GM12873 (cell line): ENCODE measurements around the gene PHF14.

Experiments
- TF ChIP-seq, protein P1 (sequence below): IDR thresholded peaks from 2 replicates; pipeline ENCODE4 v1.5.1; 2012; ENCODE audit warnings: low read depth, mild to moderate bottlenecking, moderate library complexity, low read length, control low read depth; ENCODE audit not compliant: insufficient read depth; ENCODE audit errors: missing control alignments

PHF14 gene

DNA sequence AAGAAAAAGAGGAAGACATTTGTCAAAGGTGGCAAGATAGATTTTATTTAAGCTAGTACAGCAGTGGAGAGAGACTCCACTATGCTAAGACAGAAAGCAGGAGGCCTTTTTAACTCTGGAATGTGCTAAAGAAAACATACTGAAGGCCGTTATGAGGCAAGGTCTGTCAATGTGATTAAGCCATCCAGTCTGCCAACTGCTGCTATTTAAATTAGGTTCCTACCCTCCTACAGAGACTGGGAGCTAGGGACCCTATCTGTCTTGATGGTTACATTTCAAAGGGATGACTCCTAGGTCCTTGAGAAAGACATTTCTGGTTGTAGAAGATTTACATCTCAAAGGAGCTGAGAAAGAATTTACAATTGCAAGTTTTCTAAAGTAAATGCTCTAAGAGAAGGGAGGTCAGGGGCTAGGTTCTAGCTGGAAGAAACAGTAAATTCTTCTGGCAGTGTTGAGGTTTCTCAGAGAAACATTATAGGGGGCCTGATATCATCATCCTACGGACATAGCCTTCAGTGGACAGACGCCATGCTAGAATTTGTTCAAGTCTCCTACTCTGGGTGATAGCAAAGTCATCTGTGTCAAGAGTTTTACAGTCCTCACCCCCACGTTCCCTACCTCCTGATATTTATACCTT lies 211.6 kb downstream of the PHF14 start:
- TF ChIP-seq, protein P1, sequence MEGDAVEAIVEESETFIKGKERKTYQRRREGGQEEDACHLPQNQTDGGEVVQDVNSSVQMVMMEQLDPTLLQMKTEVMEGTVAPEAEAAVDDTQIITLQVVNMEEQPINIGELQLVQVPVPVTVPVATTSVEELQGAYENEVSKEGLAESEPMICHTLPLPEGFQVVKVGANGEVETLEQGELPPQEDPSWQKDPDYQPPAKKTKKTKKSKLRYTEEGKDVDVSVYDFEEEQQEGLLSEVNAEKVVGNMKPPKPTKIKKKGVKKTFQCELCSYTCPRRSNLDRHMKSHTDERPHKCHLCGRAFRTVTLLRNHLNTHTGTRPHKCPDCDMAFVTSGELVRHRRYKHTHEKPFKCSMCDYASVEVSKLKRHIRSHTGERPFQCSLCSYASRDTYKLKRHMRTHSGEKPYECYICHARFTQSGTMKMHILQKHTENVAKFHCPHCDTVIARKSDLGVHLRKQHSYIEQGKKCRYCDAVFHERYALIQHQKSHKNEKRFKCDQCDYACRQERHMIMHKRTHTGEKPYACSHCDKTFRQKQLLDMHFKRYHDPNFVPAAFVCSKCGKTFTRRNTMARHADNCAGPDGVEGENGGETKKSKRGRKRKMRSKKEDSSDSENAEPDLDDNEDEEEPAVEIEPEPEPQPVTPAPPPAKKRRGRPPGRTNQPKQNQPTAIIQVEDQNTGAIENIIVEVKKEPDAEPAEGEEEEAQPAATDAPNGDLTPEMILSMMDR = no peak

DNA sequence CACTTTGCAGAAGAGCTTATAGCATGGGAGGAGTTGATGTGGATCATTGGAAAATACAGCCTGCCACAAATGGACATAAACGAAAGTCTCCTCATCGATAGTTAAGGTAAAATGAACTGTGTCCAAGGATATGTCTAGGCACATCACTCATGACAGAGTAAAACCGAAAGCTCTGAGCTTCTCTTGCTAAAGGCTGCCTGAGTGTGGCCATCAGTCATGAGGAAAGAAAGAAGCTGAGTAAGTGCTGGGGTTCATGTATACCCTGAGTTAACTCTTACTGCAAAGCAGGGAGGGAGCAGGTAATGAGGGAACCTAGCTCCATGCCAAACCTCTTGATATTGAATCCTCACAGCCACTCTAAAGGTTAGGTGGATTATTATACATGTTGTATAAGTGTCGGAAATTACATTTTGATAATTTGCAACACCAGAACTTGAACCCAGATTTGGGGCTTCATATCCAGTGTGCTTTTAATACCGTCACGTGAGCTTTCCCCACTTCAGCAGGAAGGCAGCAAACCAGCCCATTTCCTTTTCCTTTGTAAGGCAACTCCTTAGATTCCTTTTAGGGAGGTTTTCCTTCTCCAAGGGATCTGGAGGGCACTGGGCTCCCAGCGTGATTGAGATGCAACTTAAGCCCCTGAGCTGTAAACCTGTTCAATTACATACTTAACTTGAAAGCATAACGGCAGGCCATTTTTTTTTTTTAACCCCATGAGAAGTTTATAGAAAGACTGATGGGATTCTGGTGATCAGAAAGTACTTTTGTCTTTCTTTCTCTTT lies 215.0 kb downstream of the PHF14 start:
- TF ChIP-seq, protein P1 = no peak

DNA sequence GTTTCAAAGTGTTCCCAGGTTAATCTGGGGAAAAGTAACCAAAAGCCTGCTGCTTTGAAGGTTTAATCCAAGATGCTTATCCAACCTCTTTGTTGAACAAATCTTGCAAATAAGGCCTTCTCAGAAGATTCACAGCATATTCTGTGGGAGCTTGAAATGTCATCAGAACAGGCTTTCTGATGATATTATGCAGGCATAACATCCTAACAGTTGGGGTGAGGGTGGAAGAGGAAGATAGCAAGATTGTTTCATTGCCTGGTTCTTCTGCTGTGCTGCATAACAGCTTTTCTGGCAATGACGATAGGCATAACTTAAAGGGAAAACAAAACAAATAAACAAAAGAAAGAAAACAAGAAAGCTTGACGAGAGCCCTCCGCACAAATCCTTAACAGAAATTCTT lies 217.4 kb downstream of the PHF14 start:
- TF ChIP-seq, protein P1 = no peak

DNA sequence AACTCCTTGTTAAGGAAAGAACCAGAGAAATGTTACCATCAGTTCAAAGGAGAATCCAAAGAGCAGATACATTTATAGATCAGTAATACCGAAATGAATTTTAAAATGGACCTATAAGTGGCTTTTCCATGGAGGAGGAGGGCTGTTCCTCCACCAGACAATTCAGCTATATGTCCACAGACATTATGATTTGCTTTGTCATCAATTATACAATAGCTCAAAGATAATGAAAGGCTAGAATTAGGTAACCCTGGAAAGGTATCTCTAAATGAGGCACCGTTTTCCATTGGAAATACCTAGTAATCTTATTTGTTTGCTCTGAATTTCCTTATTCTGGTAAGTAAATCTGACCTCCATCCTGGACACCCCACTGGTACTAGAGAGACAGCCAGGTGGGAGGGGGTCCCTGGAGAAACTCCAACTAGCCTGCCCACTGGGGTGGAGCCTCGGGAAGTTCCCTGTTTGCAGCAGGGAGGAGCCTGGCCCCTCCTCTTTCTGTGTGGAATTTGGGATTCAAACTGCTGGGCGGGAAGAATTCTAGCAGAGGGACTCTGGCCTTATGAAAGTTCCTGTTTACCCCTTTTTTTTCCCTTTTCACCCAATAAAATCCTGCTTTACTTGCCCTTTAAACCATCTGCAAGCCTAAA lies 218.0 kb downstream of the PHF14 start:
- TF ChIP-seq, protein P1 = no peak

DNA sequence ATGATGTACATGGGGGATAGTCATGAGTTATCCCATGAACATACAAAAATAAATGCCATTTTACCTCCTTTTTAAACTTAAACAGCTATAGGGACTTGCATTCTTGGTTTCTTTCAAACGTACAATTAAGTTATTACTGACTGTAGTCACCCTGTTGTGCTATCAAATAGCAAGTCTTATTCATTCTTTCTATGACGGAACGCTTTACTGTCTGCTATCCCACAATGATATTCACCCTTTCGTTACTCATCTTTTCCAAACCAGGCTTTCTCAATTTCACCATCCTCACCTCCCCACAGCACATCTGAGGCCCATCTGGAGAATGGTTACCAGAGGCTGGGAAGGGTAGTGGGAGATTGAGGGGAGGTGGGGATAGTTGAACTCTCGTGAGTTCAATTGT lies 218.8 kb downstream of the PHF14 start:
- TF ChIP-seq, protein P1 = no peak

DNA sequence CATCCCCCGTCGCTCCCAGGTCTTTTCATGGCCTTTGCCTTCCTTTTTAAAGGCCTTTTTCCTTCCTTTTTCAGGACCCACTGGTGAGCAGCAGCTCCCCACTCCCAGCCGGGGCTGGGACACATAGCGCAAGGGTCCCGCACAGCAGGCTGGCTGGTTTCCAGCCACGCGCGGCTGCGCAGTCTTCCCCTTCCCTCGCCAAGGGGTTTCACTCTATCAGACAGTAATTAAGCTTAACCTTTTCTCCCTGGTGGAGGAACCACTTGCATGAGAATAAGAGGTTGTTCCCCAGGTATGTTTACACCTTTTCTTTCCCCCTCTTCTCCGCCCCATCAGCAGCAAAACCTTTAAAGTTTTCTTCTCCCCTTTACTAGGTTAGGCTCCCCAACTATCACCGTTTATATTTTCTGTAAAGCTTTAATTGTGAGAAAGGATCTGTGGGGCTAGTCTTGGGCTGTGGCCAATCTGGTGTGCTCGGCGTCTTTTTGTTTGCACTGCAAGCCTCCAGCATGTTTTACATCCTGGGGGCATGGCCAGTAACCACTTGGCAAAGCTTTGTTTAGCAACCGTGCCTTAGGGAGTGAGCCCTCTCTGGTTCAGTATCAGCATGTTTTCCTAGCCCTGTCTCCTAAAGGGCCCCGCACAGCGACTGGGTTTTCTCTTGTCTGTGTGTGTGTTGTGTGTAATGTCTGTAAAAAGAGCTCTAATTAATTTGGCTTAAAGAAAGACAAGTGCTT lies 219.6 kb downstream of the PHF14 start:
- TF ChIP-seq, protein P1 = no peak

DNA sequence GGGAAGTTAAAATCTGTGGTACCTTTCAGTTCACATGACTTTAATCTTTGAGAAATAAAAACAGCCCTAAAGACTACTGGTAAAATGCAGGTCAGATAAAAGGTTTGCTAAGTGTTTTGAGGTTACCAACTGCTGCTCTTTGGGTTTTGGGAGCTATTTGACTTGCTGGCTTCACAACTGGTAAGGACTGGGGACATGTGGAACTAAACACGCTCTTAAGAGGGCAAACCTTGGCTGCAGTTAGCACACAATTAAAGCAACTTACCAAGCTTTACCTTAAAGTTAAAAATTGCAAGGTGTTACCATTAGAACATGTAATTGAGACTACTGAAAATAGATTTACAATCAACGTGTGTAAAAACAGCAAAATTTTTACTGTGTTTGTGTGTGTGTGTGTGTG lies 220.2 kb downstream of the PHF14 start:
- TF ChIP-seq, protein P1 = no peak
